Spinal cord (tissue), 10 donors: ENCODE data around the gene CLASP1. TPM values are rescaled to one million over a fixed set of nuclear protein-coding genes. Genes with fewer than 3 reads are reported as not detected.
A peak's percentile ranks its signal among the peaks of the same experiment; 100 is the strongest.

ENCODE experiments used
- DNase-seq, 6 donors: peaks; one replicate each; pipeline versions ENCODE4 v3.0.0 to v3.0.0-alpha.2; 2013 to 2015; ENCODE audit warnings: low spot score in 6 of 6, low read depth in 4 of 6
- H3K27ac ChIP-seq: one replicate; pipeline ENCODE4 v1.5.1; 2013; ENCODE audit warnings: low read depth, low read length, control low read depth
- H3K27me3 ChIP-seq: one replicate; pipeline ENCODE4 v1.6.1; 2013; ENCODE audit warnings: low read length; ENCODE audit not compliant: control insufficient read depth, insufficient read depth
- H3K36me3 ChIP-seq: one replicate; pipeline ENCODE4 v1.6.1; 2013; ENCODE audit warnings: low read length; ENCODE audit not compliant: control insufficient read depth, insufficient read depth
- H3K4me1 ChIP-seq: one replicate; pipeline ENCODE4 v1.6.1; 2013; ENCODE audit warnings: low read length; ENCODE audit not compliant: control insufficient read depth, insufficient read depth
- H3K4me3 ChIP-seq: one replicate; pipeline ENCODE4 v1.5.1; 2013; ENCODE audit warnings: low read depth, low read length, control low read depth
- H3K9me3 ChIP-seq: one replicate; pipeline ENCODE4 v1.6.1; 2013; ENCODE audit warnings: low read length; ENCODE audit not compliant: control insufficient read depth, insufficient read depth
- WGBS: methylation state at CpG from one replicate; pipeline ENCODE4 v1.1.5; 2013; ENCODE audit warnings: missing lambda C conversion rate; ENCODE audit not compliant: insufficient coverage; 5-methylcytosine and 5-hydroxymethylcytosine counted together
- polyA plus RNA-seq, 2 donors: library from polyadenylated mRNA; unstranded; fragments of 120-200 nt; gene quantifications; one replicate each; pipeline ENCODE4 v1.2.1, GENCODE V29; 2013; ENCODE audit not compliant: insufficient read length in 2 of 2
- total RNA-seq, 2 donors: library from RNA; depleted of rRNA in 1 of 2; stranded (reverse); fragments of 120-200 nt in 1 of 2; fragments of >200 nt in 1 of 2; gene quantifications; one replicate each; pipeline versions ENCODE4 v1.2.3 to v1.2.4, GENCODE V29; 2013 to 2014
- donor health status: healthy.

The CLASP1 gene
- total and polyA plus RNA-seq, 4 donors = 51.7 to 98.2 (median 62.8) TPM

DNA sequence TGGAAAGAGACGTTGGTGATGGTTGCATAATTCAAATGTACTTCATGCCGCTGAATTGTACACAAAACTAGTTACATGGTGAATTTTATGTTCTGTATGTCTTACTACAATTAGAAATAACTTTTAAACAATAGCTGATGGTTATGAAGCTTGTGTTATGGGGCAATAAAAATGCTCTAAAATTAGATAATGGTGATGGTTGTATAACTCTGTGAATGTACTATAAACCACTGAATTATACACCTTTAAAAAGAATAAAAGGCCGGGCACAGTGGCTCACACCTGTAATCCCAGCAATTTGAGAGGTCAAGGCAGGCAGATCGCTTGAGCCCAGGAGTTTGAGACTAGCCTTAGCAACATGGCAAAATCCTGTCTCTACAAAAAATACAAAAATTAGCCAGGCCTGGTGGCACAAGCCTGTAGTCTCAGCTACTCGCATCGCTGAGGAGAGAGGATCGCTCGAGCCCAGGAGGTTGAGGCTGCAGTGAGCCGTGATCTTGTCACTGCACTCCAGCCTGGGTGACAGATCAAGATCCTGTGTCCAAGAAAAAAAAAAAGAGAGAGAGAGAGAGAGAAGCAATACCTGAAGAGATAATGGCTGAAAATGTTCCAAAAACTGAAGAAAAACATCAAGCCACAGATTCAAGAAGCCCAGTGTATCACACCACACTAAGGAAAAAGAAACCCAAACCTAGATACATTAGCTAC lies 112.3 kb downstream of the CLASP1 start:
- H3K4me1 ChIP-seq = peaks cover 7% of the 10 kb centered on the region
- no peak overlapping the region for H3K27ac ChIP-seq
- H3K4me3 ChIP-seq = no peak overlapping the region
- DNase-seq = no peak
- H3K9me3 ChIP-seq = no peaks in the 10 kb centered on the region
- WGBS = 86% methylated on average over 7 of the region's 9 CpGs
- no peaks in the 10 kb centered on the region for H3K27me3 ChIP-seq
- peaks cover 2% of the 10 kb centered on the region for H3K36me3 ChIP-seq

DNA sequence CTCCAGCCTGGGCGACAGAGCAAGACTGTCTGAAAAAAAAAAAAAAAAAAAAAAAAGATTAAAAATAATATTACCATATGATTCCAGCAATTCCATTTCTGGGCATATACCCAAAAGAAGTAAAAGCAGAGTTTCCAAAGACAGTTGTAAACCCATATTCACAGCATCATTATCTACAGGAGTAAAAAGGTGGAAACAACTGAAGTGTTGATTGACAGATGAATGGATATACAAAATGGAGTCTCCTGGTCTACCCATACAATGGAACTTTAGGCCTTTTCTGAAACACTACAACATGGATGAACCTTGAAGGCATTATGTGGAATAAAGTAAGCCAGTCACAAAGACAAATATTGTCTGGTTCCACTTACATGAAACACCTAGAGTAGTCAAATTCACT lies 112.9 kb downstream of the CLASP1 start:
- Histone ChIP-seq H3K4me1 (peaks cover 10% of the 10 kb centered on the region), H3K4me3 (no peak overlapping the region), H3K27me3 (no peaks in the 10 kb centered on the region), H3K27ac (no peak overlapping the region), H3K36me3 (peaks cover 2% of the 10 kb centered on the region), H3K9me3 (no peaks in the 10 kb centered on the region)
- WGBS = no CpG with 5 or more reads among the region's 1 CpG
- no peak for DNase-seq

DNA sequence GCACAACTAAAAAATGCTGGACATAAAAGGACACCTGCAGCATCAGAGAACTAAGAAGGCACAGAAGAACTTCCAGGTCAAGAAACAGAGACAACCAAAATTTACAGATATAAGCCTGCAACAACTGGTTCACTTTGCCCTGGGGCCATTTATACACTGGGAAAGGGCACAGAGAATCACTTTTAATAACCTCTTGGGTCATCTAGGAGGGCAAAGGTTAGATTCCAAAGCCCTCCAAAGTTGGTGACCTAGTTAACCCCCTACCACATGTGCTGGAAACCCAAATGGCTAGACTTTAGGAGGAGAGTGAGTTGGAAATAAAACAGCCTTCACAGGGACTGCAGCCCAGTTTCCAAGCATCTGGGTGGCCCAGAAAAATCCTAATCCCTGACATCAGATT lies 115.3 kb downstream of the CLASP1 start:
- no peak for DNase-seq
- H3K4me1 ChIP-seq = peaks cover 16% of the 10 kb centered on the region
- no peaks in the 10 kb centered on the region for H3K9me3 ChIP-seq
- H3K27ac ChIP-seq = no peak overlapping the region
- H3K4me3 ChIP-seq = no peak overlapping the region
- H3K27me3 ChIP-seq = no peaks in the 10 kb centered on the region
- peaks cover 2% of the 10 kb centered on the region for H3K36me3 ChIP-seq

DNA sequence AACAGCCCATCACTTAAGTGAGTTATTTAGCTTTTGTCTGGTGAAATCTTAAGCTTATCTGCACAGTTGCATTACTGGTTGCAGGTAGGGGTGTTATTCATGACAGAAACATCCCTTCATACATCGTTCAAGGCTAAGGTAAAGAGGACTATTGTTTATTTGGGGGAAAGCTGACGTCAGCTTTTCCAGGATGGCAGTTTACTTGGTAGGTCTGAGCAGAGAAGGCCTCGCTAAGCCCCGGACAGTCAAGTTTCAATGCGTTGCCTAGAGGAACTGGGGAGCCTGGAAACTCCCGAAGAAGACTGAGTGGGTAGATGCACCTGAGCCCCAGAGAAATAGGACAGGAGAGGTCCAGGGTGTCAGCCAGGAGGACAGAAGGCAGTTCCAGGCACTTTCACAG lies 116.4 kb downstream of the CLASP1 start:
- Histone ChIP-seq H3K4me1 (peaks cover 19% of the 10 kb centered on the region), H3K27me3 (no peaks in the 10 kb centered on the region), H3K27ac (peak overlapping the region; percentile 99), H3K4me3 (no peak overlapping the region), H3K36me3 (peaks cover 2% of the 10 kb centered on the region), H3K9me3 (no peaks in the 10 kb centered on the region)
- no peak for DNase-seq
- WGBS = 26% methylated on average over 5 of the region's 6 CpGs

DNA sequence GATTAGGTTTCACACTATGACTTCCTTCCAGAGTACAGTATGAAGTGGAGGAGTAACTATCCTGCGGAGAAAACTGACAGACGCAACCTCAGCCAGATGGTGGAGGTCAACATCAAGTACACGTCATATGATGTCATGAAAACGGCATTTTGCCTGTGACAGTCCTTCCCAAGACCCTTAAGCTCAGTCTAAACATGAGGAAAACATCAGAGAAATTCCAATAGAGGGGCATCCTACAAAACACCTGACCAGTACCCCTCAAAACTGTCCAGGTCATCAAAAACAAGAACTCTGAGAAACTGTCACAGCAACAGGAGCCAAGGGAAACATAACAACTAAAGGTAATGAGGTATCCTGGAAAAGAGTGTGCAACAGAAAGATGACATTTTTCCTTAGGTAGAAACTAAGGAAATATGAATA lies 116.9 kb downstream of the CLASP1 start:
- H3K4me3 ChIP-seq = no peak overlapping the region
- DNase-seq = no peak
- H3K36me3 ChIP-seq = peaks cover 2% of the 10 kb centered on the region
- H3K4me1 ChIP-seq = peaks cover 19% of the 10 kb centered on the region
- peak overlapping the region; percentile 99 for H3K27ac ChIP-seq
- no peaks in the 10 kb centered on the region for H3K9me3 ChIP-seq
- H3K27me3 ChIP-seq = no peaks in the 10 kb centered on the region
- 59% methylated on average over 4 of the region's 4 CpGs for WGBS

DNA sequence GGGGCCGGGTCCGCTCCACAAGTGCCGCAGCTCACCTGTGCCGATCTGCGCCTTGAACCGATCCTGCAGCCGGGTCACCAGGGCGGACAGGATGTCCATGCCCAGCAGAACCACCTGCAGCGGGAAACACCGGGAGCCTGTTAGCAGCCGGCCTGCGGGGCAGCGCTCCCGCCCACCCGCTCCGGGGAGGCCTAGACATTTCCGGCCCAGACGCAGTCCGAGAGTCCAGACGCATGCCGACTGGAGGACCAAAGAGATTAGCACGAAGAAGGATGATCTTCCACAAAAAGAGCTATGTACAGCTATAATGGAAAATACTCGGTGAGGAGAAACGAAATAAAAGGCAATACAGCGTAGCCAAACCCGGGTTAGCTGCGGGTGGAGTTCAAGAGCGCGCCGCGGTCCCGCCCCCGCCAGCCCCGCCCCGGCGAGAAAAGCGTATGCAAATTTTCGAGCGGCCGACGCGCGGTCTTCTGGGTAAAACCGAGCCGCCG lies 119.0 kb downstream of the CLASP1 start:
- peak overlapping the region; percentile 88 for H3K4me3 ChIP-seq
- H3K27ac ChIP-seq = peak overlapping the region; percentile 99
- H3K27me3 ChIP-seq = no peaks in the 10 kb centered on the region
- H3K9me3 ChIP-seq = no peaks in the 10 kb centered on the region
- under 1% methylated on average over 46 of the region's 46 CpGs for WGBS
- H3K36me3 ChIP-seq = peaks cover 7% of the 10 kb centered on the region
- H3K4me1 ChIP-seq = peaks cover 19% of the 10 kb centered on the region
- peak; percentile 60 to 95 (median 84) for DNase-seq

DNA sequence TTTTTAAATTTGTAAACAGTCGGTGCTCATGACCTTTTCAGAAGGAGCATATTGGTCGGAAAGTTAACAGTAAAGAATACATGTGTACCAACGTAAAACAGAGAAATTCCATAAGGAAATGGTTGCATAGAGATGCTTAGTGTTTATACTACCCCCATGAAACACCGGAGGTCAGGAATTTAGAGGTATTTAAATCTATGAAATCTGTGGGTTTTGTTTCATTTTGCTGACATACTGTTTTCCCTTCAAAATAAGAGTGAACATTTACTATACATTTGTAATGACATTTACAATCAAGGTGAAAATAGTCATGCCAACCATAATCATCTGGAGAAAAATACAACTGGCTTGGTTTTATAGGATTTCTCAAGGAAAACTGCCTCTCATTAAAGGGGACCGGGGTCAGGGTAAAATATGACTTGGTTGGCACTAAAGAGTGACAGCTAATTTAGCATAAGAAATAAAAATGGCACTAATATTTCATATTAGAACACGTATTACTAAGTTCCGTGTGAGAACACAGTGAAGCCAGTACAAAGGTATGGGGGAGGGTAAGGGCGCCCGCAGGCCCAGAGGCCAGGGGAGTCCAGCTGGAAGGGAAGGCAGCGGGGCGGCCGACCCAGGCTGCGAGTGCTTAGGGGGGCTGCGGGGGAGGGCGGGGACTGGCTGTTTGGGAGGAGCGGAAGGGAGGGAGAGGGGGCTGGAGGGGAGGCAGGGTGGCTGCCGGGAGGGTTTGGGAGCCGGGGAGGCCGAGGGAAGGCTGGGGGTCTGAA lies 119.6 kb downstream of the CLASP1 start:
- 1% methylated on average over 8 of the region's 19 CpGs for WGBS
- H3K27ac ChIP-seq = peak overlapping the region; percentile 99
- H3K9me3 ChIP-seq = no peaks in the 10 kb centered on the region
- H3K4me1 ChIP-seq = peaks cover 19% of the 10 kb centered on the region
- DNase-seq = peak in 5 of 6 donors; percentile 48 to 89 (median 54)
- no peaks in the 10 kb centered on the region for H3K27me3 ChIP-seq
- peak overlapping the region; percentile 88 for H3K4me3 ChIP-seq
- peaks cover 8% of the 10 kb centered on the region for H3K36me3 ChIP-seq

DNA sequence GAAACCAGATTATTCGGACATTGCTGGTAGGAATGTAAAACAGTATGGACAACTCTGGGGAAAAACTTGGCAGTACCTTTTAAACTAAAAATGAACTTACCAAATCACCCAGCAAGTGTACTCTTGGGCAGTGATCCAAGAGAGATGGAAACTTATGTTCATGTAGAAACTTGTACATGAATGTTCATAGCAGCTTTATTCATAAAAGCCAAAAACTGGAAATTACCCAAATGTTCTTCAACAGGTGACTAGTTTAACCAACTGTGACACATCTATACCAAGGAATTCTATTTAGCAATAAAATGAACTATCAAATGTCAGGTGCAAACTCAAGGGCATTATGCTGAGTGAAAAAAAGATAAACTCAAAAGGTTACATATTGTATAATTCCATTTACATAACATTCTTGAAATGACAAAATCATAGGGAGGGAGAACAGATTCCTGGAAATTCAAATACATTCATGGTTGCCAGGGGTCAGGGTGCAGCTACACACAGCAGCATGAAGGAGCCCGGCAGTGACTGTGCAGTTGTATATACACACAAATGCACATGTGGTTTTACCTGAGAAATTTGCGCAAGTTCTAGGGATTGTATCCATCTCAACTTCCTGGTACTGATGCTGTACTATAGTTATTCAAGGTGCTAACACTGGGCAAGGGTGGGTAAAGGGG lies 122.1 kb downstream of the CLASP1 start:
- H3K4me3 ChIP-seq = no peak overlapping the region
- no peaks in the 10 kb centered on the region for H3K9me3 ChIP-seq
- no peaks in the 10 kb centered on the region for H3K27me3 ChIP-seq
- peaks cover 18% of the 10 kb centered on the region for H3K36me3 ChIP-seq
- H3K27ac ChIP-seq = no peak overlapping the region
- no CpG with 5 or more reads among the region's 3 CpGs for WGBS
- peaks cover 15% of the 10 kb centered on the region for H3K4me1 ChIP-seq
- no peak for DNase-seq

DNA sequence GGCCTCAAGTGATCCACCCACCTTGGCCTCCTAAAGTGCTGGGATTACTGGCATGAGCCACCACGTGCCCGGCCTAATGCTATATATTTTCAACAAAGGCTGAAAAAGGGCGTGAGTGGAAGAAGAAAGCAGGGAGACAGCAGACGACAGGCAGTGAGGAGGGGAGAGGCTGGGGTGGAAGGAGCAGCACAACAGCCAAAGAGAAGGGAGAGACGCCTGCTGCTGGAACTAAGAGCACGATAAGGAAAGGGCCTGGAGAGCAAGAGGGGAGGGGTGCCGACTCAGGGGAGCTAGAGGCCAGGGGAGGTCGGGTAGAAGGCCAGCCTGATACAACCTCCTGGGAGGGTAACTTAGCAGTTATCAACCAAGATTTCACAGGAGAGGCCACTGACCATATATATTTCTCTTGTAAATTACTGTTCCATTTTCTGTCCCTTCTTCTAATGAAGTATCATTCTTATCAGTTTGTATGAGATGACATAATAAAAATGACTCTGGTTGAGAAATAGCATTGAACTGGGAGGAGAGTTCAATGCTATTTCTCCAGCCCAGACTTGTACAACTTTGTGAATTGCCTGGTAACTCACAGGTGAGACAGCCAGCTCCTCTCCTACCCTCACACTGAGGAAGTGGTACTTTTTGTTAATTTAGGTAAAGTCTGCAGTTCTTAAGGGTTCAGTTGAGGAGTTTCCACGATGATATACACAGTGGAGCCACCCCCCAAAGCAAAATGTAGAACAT lies 124.4 kb downstream of the CLASP1 start:
- Histone ChIP-seq H3K4me1 (peaks cover 17% of the 10 kb centered on the region), H3K27ac (no peak overlapping the region), H3K9me3 (no peaks in the 10 kb centered on the region), H3K27me3 (no peaks in the 10 kb centered on the region), H3K4me3 (no peak overlapping the region), H3K36me3 (peaks cover 27% of the 10 kb centered on the region)
- no peak for DNase-seq
- WGBS = 66% methylated on average over 6 of the region's 9 CpGs
